ENCODE results near the gene DXO. TPM values are rescaled to one million over a fixed set of nuclear protein-coding genes. Genes with fewer than 3 reads are reported as not detected.

The DXO gene
- total and polyA plus RNA-seq, 2 of the 4 experiments (the other 2 are of a cell fraction): 9.3 to 21.4 TPM

DNA sequence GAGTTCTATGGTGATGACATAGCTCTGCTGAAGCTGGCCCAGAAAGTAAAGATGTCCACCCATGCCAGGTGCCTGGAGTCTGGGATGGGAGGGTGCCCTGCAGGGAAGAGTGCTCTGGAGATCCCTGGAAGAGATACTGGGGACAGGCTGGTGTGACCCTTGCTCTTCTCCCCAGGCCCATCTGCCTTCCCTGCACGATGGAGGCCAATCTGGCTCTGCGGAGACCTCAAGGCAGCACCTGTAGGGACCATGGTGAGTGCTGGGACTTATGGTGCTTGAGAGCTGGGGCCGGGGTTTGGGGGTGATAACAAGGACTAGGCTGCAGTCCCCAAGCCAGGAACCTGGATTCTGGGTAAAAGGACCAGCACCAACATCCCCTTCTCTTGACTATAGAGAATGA, 28.2 kb downstream of the DXO start:
- no peaks in the 10 kb centered on the region for H3K27me3 ChIP-seq (ENCODE audit: control insufficient read depth, insufficient read depth, low read length)
- no peak overlapping the region for H2AK9ac ChIP-seq (replicated peaks; ENCODE audit: low read depth, low read length, poor library complexity)
- CTCF ChIA-PET: interaction anchor here (0.7 kb wide), 1 partner anchor 1357 kb away, joined by 3 read pairs; no protein-coding TSS in a partner anchor
- H2BK5ac ChIP-seq (ENCODE audit: low read depth, low read length, poor library complexity, severe bottlenecking): no peak overlapping the region
- dilution Hi-C loops (cut with HindIII; ENCODE audit: low sequenced_read_pairs, unreplicated experiment) (no loop called here), intact Hi-C loops (cut with micrococcal nuclease) (no loop called here), in situ Hi-C loops (cut with MboI; ENCODE audit: low sequenced_read_pairs) (loop anchor here (10.0 kb wide), 1 partner anchor 259 kb away; the partner anchor contains the start of gene LY6G5C)
- no peak overlapping the region for H4K5ac ChIP-seq (ENCODE audit: low read depth, low read length)
- POLR2A ChIA-PET (ENCODE audit: unreplicated experiment): no interaction called here
- no peak overlapping the region for H4K8ac ChIP-seq (ENCODE audit: low read depth in 2 of 2, low read length in 2 of 2)
- H2BK15ac ChIP-seq (ENCODE audit: low read depth, low read length): no peak overlapping the region
- TF ChIP-seq RAD21 (IDR thresholded peaks at IDR 0.05; ENCODE audit: low read length) (no peak), NFE2L2 (IDR thresholded peaks at IDR 0.05; ENCODE audit: low read depth, low read length) (no peak), MAZ (IDR thresholded peaks at IDR 0.05; ENCODE audit: borderline replicate concordance, low read depth, low read length) (no peak), CHD1 (IDR thresholded peaks at IDR 0.05; ENCODE audit: low read depth, low read length) (no peak), RCOR1 (IDR thresholded peaks at IDR 0.05; ENCODE audit: insufficient replicate concordance, low read length) (no peak), RFX5 (IDR thresholded peaks at IDR 0.05; ENCODE audit: low read depth, low read length) (no peak), POLR2A (IDR thresholded peaks at IDR 0.05; ENCODE audit: low read depth, low read length) (no peak), BHLHE40 (IDR thresholded peaks at IDR 0.05; ENCODE audit: low read depth, low read length) (no peak), MXI1 (IDR thresholded peaks at IDR 0.05; ENCODE audit: borderline replicate concordance, low read depth, low read length) (no peak), CEBPB (IDR thresholded peaks at IDR 0.05; ENCODE audit: low read depth, low read length) (no peak), MAFK (IDR thresholded peaks at IDR 0.05; ENCODE audit: low read depth, low read length) (no peak), SMC3 (IDR thresholded peaks at IDR 0.05; ENCODE audit: low read depth, low read length) (no peak), FOS (IDR thresholded peaks at IDR 0.05; ENCODE audit: low read depth, low read length) (no peak)
- TF ChIP-seq, protein P1, sequence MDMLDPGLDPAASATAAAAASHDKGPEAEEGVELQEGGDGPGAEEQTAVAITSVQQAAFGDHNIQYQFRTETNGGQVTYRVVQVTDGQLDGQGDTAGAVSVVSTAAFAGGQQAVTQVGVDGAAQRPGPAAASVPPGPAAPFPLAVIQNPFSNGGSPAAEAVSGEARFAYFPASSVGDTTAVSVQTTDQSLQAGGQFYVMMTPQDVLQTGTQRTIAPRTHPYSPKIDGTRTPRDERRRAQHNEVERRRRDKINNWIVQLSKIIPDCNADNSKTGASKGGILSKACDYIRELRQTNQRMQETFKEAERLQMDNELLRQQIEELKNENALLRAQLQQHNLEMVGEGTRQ (IDR thresholded peaks at IDR 0.05; ENCODE audit: low read depth, low read length): no peak
- TF ChIP-seq, protein P2, sequence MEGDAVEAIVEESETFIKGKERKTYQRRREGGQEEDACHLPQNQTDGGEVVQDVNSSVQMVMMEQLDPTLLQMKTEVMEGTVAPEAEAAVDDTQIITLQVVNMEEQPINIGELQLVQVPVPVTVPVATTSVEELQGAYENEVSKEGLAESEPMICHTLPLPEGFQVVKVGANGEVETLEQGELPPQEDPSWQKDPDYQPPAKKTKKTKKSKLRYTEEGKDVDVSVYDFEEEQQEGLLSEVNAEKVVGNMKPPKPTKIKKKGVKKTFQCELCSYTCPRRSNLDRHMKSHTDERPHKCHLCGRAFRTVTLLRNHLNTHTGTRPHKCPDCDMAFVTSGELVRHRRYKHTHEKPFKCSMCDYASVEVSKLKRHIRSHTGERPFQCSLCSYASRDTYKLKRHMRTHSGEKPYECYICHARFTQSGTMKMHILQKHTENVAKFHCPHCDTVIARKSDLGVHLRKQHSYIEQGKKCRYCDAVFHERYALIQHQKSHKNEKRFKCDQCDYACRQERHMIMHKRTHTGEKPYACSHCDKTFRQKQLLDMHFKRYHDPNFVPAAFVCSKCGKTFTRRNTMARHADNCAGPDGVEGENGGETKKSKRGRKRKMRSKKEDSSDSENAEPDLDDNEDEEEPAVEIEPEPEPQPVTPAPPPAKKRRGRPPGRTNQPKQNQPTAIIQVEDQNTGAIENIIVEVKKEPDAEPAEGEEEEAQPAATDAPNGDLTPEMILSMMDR (conservative IDR thresholded peaks at IDR 0.05; ENCODE audit: low read depth, low read length): no peak
- TF ChIP-seq, protein P3, sequence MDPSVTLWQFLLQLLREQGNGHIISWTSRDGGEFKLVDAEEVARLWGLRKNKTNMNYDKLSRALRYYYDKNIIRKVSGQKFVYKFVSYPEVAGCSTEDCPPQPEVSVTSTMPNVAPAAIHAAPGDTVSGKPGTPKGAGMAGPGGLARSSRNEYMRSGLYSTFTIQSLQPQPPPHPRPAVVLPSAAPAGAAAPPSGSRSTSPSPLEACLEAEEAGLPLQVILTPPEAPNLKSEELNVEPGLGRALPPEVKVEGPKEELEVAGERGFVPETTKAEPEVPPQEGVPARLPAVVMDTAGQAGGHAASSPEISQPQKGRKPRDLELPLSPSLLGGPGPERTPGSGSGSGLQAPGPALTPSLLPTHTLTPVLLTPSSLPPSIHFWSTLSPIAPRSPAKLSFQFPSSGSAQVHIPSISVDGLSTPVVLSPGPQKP (IDR thresholded peaks at IDR 0.05; ENCODE audit: borderline replicate concordance, low read depth, low read length): no peak
- H4K91ac ChIP-seq (ENCODE audit: insufficient read depth, low read depth, low read length): no peak overlapping the region
- no peak overlapping the region for H3K56ac ChIP-seq (ENCODE audit: extremely low read depth, insufficient read depth, low read length)
- H2BK20ac ChIP-seq (ENCODE audit: low read depth, low read length): no peak overlapping the region
- ATAC-seq (ENCODE audit: low read depth): no peak
- no peaks in the 10 kb centered on the region for H3K79me1 ChIP-seq (ENCODE audit: low read depth in 1 of 2, low read length in 2 of 2)
- no peak overlapping the region for H3K23ac ChIP-seq (ENCODE audit: low read depth, low read length)
- no CpG with 5 or more reads among the region's 3 CpGs for WGBS, 2 experiments (ENCODE audit: extremely low coverage in 2 of 2, insufficient read length in 1 of 2)
- BruUV-seq (replicated peaks): no TSS peak
- no peak overlapping the region for H2AK5ac ChIP-seq (ENCODE audit: low read depth, low read length)
- H2BK120ac ChIP-seq (ENCODE audit: low read depth, low read length): no peak overlapping the region
- no peak overlapping the region for H3K14ac ChIP-seq (replicated peaks; ENCODE audit: low read depth, low read length)
- no peak overlapping the region for H3K18ac ChIP-seq (ENCODE audit: low read depth, low read length)
- H3K4ac ChIP-seq (ENCODE audit: low read depth, low read length): no peak overlapping the region
- H3K4me2 ChIP-seq (ENCODE audit: low read depth, low read length): no peak overlapping the region
- DNase-seq: no peak
- no peaks in the 10 kb centered on the region for H3K36me3 ChIP-seq (ENCODE audit: control insufficient read depth, insufficient read depth, low read length)
- no peak overlapping the region for H3K27ac ChIP-seq (ENCODE audit: insufficient read depth, low read length)
- no peaks in the 10 kb centered on the region for H4K20me1 ChIP-seq (ENCODE audit: insufficient read depth, low read length)
- peaks cover 23% of the 10 kb centered on the region for H3K4me1 ChIP-seq (ENCODE audit: control insufficient read depth, insufficient read depth, low read length)
- H3K9me3 ChIP-seq (ENCODE audit: control insufficient read depth, insufficient read depth, low read length): no peaks in the 10 kb centered on the region
- H3K4me3 ChIP-seq (ENCODE audit: insufficient read depth, low read depth, low read length): no peak overlapping the region
- no peak overlapping the region for H3K9ac ChIP-seq (ENCODE audit: low read depth, low read length)
- no peak overlapping the region for H2AFZ ChIP-seq (replicated peaks; ENCODE audit: low read length, poor library complexity)
- H3K9me1 ChIP-seq (ENCODE audit: insufficient read depth, low read length): peaks cover 8% of the 10 kb centered on the region
